ENCODE data around the gene GGT7.
"Not testable (repeated sequence)": the region's sequence is repeated elsewhere in the genome, so short reads cannot be mapped to it uniquely, and the experiment has no call there.

Gene GGT7

DNA sequence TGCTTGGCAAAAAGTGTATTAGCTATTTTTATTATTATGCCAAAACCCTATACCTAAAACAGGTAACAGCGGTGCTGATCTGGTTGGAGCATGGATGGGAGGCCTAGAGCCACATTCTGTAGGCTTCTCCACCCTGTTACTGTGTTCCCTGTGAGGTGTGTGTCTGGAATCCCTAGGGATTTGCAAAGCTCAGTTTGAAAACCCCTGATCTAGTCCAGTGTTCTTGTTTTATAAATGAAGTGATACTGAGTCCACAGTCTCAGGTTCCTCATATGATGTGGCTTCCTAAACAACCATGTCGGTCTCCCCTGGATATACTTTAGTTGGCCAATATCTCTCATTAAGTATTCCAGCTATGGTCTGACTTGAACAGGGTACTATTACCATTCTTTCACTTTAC lies 20.0 kb upstream of the GGT7 start:
- H3K27me3 ChIP-seq (ENCODE audit: low read depth) = no peaks in the 10 kb centered on the region
- no peaks in the 10 kb centered on the region for H3K36me3 ChIP-seq (replicated peaks)
- no peak for DNase-seq (ENCODE audit: low spot score in 2 of 2)
- H3K4me3 ChIP-seq = no peak overlapping the region
- in situ Hi-C loops (cut with MboI; ENCODE audit: low sequenced_read_pairs) = no loop called here
- no peaks in the 10 kb centered on the region for H3K9me3 ChIP-seq
- H3K4me1 ChIP-seq = no peaks in the 10 kb centered on the region

DNA sequence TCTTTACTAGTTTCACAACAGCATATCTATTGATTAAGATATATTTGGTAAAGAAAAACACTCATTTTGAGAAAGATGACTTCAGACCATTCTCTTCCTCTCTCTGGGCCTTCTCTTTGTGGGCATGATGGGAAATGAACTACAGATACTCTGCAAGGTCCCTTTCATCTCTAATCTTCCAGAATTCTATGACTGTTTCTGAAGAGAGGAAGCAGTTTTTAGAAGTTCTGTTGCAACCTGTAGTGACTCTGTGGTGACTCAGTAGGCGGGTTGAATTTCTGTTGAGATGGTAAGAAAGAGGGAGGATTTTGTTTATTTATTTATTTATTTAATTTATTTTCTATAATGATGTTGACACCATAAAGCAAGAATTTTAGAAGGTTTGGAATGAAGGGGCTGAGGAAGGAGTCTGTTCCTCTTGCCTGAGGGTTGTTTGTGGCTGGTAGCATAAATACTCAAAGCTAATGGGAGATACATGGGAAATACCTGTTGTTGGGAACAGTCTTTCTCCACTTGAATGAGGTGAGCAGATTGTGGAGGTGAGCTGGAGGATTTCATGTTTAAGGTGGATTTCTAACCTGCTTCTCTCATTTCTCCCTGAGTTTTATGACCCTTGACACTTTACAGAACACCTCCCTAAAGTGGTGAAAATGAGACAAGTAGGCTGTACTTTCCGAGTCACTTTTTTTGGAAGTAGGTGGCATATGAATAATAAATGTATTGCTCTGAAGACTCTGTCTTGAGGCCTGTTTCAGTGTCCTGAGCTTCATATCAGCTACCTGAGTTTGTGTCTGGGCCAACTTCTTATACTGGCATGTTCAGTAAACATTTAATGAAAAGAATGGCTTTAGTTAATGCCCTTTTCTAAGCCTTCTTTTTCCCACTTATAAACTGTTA lies 18.8 kb upstream of the GGT7 start:
- in situ Hi-C loops (cut with MboI; ENCODE audit: low sequenced_read_pairs) = no loop called here
- H3K4me1 ChIP-seq = no peaks in the 10 kb centered on the region
- H3K9me3 ChIP-seq = no peaks in the 10 kb centered on the region
- H3K27me3 ChIP-seq (ENCODE audit: low read depth) = no peaks in the 10 kb centered on the region
- H3K36me3 ChIP-seq (replicated peaks) = peaks cover 5% of the 10 kb centered on the region
- H3K4me3 ChIP-seq = no peak overlapping the region
- no peak for DNase-seq (ENCODE audit: low spot score in 2 of 2)

DNA sequence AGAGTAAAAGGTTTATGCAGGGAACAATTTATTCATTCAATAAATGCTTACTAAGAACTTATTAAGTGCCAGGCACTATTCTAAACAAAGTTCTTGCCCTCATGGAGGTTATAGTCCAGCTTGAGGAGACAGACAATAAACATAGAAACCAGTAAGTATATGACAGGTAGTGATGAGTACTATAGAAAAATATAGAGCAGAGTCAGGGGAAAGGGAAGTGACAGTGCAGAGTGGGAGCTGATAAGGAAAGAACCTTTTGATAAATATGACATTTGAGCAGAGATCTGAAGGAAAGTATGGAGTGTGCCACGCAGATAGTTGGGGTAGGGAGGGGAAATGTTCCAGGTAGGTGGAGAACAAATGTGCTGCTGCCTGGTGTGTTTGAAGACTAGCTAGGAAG lies 15.8 kb upstream of the GGT7 start:
- in situ Hi-C loops (cut with MboI; ENCODE audit: low sequenced_read_pairs) = no loop called here
- Histone ChIP-seq H3K36me3 (replicated peaks) (peaks cover 18% of the 10 kb centered on the region), H3K27me3 (ENCODE audit: low read depth) (no peaks in the 10 kb centered on the region), H3K4me3 (no peak overlapping the region), H3K4me1 (no peaks in the 10 kb centered on the region), H3K9me3 (no peaks in the 10 kb centered on the region)
- no peak for DNase-seq (ENCODE audit: low spot score in 2 of 2)

DNA sequence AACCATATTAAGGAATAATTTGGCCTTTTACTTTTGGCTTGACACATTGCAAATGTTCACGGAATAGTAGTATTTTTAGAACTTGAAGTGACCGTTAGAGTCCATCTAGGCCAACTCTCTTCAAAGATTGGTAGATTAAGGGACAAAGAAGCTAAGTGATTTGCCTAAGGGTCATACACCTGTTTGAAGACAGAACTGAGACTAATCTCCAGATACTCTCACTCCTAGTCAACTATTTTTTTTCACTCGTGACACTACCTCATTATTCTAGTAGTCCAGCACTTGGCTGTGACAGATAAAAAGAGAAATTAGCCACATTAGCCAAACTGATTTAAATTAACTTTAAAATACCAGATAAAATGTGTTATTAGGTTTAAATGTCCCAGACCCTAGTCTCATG lies 14.4 kb upstream of the GGT7 start:
- Histone ChIP-seq H3K9me3 (no peaks in the 10 kb centered on the region), H3K27me3 (ENCODE audit: low read depth) (no peaks in the 10 kb centered on the region), H3K4me3 (no peak overlapping the region), H3K36me3 (replicated peaks) (peaks cover 26% of the 10 kb centered on the region), H3K4me1 (no peaks in the 10 kb centered on the region)
- in situ Hi-C loops (cut with MboI; ENCODE audit: low sequenced_read_pairs) = no loop called here
- DNase-seq (ENCODE audit: low spot score in 2 of 2) = no peak

DNA sequence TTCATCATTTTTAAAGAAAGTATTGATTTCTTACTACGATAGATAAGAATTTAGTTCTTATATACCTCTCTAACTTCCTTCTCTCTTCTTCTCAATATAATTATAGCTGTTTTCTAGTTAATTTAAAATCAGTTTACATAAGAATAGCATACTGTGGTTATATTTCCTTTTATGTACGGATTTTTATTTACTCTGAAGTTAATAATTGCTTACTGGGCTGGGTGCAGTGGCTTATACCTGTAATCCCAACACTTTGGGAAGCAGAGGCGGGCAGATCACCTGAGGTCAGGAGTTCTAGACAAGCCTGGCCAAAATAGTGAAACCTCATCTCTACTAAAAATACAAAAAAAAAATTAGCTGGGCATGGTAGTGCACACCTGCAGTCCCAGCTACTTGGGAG lies 13.5 kb upstream of the GGT7 start:
- in situ Hi-C loops (cut with MboI; ENCODE audit: low sequenced_read_pairs) = no loop called here
- Histone ChIP-seq H3K9me3 (no peaks in the 10 kb centered on the region), H3K4me1 (no peaks in the 10 kb centered on the region), H3K36me3 (replicated peaks) (peaks cover 26% of the 10 kb centered on the region), H3K27me3 (ENCODE audit: low read depth) (no peaks in the 10 kb centered on the region), H3K4me3 (no peak overlapping the region)
- no peak for DNase-seq (ENCODE audit: low spot score in 2 of 2)

DNA sequence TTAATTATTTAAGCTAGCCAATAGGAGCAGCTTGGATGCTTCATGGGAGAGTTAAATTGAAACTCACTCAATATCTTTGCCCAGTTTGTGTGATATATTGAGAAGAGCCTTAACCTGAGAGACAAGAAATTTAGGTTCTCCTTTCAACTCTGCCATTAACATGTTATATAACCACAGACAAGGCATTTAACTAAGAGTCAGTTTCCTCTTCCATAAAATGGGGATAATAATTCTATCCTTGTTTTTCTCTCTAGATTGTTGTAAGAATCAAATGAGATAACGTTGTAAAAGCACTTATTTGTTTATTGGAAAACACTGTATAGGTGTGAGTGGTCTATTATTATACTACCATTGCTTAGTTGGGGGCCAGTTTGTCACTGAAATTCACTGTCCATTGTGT lies 11.6 kb upstream of the GGT7 start:
- Histone ChIP-seq H3K36me3 (replicated peaks) (peaks cover 26% of the 10 kb centered on the region), H3K9me3 (no peaks in the 10 kb centered on the region), H3K4me3 (no peak overlapping the region), H3K27me3 (ENCODE audit: low read depth) (no peaks in the 10 kb centered on the region), H3K4me1 (peaks cover 7% of the 10 kb centered on the region)
- in situ Hi-C loops (cut with MboI; ENCODE audit: low sequenced_read_pairs) = no loop called here
- DNase-seq (ENCODE audit: low spot score in 2 of 2) = no peak

DNA sequence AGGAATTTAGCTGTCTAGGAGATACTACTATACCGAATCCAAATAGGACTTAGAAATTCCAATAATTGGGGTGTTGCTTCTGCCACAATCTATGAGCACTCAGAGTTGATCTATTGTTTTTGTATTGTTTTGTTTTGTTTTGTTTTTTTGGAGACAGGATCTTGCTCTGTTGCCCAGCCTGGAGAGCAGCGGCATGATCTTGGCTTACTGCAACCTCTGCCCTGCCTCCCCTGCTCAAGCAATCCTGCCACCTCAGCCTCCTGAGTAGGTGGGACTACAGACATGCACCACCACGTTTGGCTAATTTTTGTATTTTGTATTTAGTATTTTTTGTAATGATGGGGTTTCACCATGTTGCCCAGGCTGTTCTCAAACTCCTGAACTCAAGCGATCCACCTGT lies 11.2 kb upstream of the GGT7 start:
- in situ Hi-C loops (cut with MboI; ENCODE audit: low sequenced_read_pairs) = no loop called here
- Histone ChIP-seq H3K4me3 (no peak overlapping the region), H3K4me1 (peaks cover 7% of the 10 kb centered on the region), H3K27me3 (ENCODE audit: low read depth) (no peaks in the 10 kb centered on the region), H3K36me3 (replicated peaks) (peaks cover 26% of the 10 kb centered on the region), H3K9me3 (no peaks in the 10 kb centered on the region)
- no peak for DNase-seq (ENCODE audit: low spot score in 2 of 2)

DNA sequence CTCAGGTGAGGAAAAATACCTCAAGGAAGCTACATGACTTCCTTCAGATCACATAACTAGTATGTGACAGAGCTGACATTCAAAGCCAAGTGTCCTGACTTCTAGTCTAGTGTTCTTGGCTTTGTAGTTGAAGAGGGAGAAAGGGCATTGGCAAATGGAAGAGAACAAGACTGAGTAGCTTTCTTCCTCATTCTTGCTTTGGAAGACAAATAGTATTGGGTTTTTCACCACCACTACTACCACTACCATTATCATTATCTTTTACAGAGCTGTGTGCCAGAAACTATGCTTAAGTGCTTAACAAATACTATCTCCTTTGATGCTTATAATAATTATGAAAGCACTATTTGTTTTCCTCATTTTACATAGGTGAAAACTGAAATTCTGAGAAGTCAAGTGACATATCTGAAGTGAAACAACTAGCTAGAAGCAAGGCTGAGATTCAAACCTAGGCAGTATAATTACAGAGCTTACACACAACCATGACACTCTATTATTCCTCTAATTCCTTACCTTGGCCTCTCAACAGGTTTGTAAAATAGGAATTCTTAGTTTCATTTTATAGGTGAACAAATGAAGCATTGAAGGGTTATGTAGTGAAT lies 10.5 kb upstream of the GGT7 start:
- Histone ChIP-seq H3K36me3 (replicated peaks) (peaks cover 26% of the 10 kb centered on the region), H3K27me3 (ENCODE audit: low read depth) (no peaks in the 10 kb centered on the region), H3K4me3 (no peak overlapping the region), H3K4me1 (peaks cover 7% of the 10 kb centered on the region), H3K9me3 (no peaks in the 10 kb centered on the region)
- DNase-seq (ENCODE audit: low spot score in 2 of 2) = no peak
- in situ Hi-C loops (cut with MboI; ENCODE audit: low sequenced_read_pairs) = no loop called here

DNA sequence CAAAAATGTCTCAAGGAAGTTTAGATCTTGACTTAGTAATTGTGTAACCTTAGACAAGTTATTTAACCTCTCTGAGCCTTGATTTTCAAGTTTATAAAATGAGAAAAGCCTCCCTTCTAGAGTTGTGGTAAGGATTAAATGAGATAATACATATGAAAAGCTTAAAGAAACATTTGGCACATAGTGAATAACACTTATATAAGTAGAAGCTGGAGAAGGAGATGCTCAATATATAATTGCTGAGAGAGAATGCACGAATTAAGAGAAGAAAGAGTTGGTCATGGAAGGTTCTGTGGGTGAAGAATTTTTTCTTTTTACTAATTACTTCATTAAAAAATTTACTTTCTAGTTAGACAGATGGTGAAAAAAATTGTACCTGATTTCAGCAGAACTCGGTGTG lies 9.0 kb upstream of the GGT7 start:
- Histone ChIP-seq H3K27me3 (ENCODE audit: low read depth) (no peaks in the 10 kb centered on the region), H3K4me3 (no peak overlapping the region), H3K4me1 (peaks cover 7% of the 10 kb centered on the region), H3K36me3 (replicated peaks) (peaks cover 20% of the 10 kb centered on the region), H3K9me3 (no peaks in the 10 kb centered on the region)
- in situ Hi-C loops (cut with MboI; ENCODE audit: low sequenced_read_pairs) = no loop called here
- DNase-seq (ENCODE audit: low spot score in 2 of 2) = no peak

DNA sequence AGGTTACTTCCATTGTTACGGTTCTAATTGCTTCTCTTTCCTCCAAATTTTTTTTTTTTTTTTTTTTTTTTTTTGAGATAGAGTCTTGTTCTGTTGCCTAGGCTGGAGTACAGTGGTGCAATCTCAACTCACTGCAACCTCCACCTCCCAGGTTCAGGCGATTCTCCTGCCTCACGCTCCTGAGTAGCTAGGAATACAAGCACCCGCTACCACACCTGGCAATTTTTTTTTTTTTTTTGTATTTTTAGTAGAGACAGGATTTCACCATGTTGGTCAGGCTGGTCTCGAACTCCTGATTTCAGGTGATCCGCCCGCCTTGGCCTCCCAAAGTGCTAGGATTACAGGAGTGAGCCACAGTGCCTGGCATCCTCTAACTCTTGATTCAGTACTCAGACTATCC lies 8.3 kb upstream of the GGT7 start:
- in situ Hi-C loops (cut with MboI; ENCODE audit: low sequenced_read_pairs); H3K27me3 ChIP-seq (ENCODE audit: low read depth); DNase-seq (ENCODE audit: low spot score in 2 of 2); H3K9me3 ChIP-seq; H3K4me3 ChIP-seq; H3K4me1 ChIP-seq: not testable (repeated sequence)
- H3K36me3 ChIP-seq (replicated peaks) = peaks cover 20% of the 10 kb centered on the region

DNA sequence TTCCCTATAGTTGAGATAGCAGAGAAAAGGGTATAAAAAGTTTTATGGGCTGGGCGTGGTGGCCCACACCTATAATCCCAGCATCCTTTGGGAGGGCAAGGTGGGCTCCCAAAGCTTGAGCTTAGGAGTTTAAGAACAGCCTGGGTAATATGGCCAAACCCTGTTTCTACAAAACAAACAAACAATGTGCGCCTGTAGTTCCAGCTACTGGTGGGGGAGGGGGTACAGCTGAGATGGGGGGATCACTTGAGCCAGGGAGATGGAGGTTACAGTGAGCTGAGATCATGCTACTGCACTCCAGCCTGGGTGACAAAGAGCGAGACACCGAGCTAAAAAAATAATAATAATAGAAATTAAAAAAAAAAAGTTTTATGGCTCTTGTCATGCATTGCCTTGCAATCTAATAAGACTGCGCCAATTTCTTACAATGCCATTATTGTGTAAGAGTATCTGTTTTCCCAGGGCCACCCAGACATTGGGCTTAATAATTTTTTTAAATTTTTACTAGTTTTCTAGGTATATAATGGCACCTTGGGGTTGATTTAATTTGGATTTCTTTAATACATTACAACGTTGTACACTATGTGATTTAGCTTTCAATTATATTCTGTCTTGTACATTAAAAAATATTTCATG lies 7.7 kb upstream of the GGT7 start:
- peaks cover 12% of the 10 kb centered on the region for H3K4me1 ChIP-seq
- DNase-seq (ENCODE audit: low spot score in 2 of 2) = no peak
- H3K9me3 ChIP-seq = no peaks in the 10 kb centered on the region
- in situ Hi-C loops (cut with MboI; ENCODE audit: low sequenced_read_pairs) = no loop called here
- no peak overlapping the region for H3K4me3 ChIP-seq
- H3K27me3 ChIP-seq (ENCODE audit: low read depth) = no peaks in the 10 kb centered on the region
- peaks cover 20% of the 10 kb centered on the region for H3K36me3 ChIP-seq (replicated peaks)

DNA sequence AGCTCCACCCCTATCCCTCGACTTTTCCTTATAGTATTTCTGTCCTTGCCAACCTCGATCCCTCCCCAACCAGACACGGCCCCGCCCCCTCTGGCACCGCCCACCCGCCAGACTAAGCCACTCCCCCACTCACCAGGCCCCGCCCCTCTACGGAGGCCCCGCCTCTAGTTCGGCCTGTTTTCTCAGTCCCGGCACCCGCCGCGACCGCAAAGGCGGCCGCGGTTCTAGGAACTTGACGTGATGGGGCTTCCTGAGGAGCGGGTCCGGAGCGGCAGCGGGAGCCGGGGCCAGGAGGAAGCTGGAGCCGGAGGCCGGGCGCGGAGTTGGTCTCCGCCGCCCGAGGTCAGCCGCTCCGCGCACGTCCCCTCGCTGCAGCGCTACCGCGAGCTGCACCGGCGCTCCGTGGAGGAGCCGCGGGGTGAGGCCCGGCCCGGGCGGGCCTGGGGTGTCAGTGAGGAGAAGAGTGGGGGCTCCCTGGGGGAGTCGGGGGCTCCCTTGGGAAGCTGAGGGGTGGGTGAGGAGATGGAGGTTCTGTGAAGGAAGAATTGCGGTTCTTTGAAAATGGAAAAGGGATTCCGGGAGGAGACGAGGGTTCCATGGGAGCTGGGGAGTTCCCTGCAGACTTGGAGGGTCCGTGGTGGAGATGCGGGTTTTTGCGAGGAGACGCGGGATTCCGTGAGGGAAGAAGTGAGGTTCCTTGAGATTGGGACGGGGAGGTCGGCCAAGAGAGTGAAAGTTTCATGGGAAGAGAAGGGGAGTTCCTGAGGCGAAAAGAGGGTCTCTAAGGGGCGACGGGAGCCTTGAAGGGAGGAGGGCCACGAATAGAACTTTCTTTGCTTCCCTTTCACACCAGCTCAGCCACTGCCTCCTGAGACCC lies 4.0 kb upstream of the GGT7 start, which contains the start of gene ACSS2:
Gene ACSS2, plus strand, starts transcription at position 207 of the 877 bp plus-strand sequence. Its CDS starts 34 bp downstream, at position 241.
- Histone ChIP-seq H3K4me1 (peaks cover 22% of the 10 kb centered on the region), H3K27me3 (ENCODE audit: low read depth) (no peaks in the 10 kb centered on the region), H3K4me3 (peak within 1 kb of the TSS; percentile 69), H3K36me3 (replicated peaks) (no peaks in the 10 kb centered on the region), H3K9me3 (no peaks in the 10 kb centered on the region)
- in situ Hi-C loops (cut with MboI; ENCODE audit: low sequenced_read_pairs) = loop anchor here (10.0 kb wide), 1 partner anchor 218 kb away; the partner anchor contains the start of gene TRPC4AP
- DNase-seq (ENCODE audit: low spot score in 2 of 2) = peak; percentile 22 to 36

DNA sequence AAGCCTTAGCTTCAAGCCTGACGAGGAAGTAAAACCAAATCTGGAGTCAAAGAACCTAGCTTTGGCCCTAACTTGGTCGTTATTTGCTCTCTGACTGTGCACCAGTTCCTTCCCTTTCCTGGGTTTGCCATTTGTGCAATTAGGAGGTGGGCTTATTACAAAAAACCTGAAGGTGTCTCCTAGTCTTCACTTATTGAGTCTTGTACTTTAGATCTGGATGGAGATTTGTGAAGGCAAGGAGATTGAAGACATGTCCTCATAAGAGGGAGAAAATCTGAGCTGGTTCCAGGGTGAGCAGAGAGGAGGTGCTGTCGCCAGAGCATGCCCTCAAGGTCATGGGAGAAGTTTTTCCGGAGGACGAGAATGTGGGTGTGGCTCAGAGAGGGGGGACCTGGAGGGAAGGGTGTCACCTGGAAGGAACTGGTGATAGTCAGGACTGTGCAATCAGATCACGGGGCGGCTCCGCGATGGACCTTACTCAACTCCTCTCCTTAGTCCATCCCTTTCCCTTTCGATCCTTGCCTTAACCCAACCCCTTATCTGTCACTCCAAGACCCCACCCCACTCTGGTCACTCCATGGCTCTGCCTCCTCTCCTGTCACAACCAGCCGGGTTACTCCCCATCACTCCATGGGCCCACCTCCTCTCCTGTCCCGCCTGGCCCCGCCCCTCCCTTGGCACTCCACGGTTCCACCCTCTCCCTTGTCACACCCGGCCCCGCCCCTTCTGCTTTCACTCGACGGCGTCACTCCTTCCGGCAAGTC lies 3.2 kb upstream of the GGT7 start:
- Histone ChIP-seq H3K27me3 (ENCODE audit: low read depth) (no peaks in the 10 kb centered on the region), H3K36me3 (replicated peaks) (no peaks in the 10 kb centered on the region), H3K4me3 (peak overlapping the region; percentile 69), H3K4me1 (peaks cover 23% of the 10 kb centered on the region), H3K9me3 (no peaks in the 10 kb centered on the region)
- peak; percentile 98 to 100 for DNase-seq (ENCODE audit: low spot score in 2 of 2)
- in situ Hi-C loops (cut with MboI; ENCODE audit: low sequenced_read_pairs) = loop anchor here (10.0 kb wide), 1 partner anchor 219 kb away; the partner anchor contains the start of gene TRPC4AP

Data from HAP-1 (cell line).